GM12873 (cell line): ENCODE data around the gene PDE4B.
A peak's percentile ranks its signal among the peaks of the same experiment; 100 is the strongest.

ENCODE experiments used
- CTCF ChIP-seq: IDR thresholded peaks from 2 replicates; pipeline ENCODE4 v1.5.1; 2012; ENCODE audit warnings: low read depth, mild to moderate bottlenecking, moderate library complexity, low read length, control low read depth; ENCODE audit not compliant: insufficient read depth; ENCODE audit errors: missing control alignments

Gene PDE4B

GRCh38 chr1:66356605-66357004 lies 563.9 kb downstream of the PDE4B start:
- no peak for TF ChIP-seq CTCF

- TF ChIP-seq CTCF, result no peak
Measured at GRCh38 chr1:66357021-66357420, 564.3 kb downstream of the PDE4B start.

GRCh38 chr1:66357478-66358197 lies 564.9 kb downstream of the PDE4B start:
- TF ChIP-seq CTCF, result no peak

GRCh38 chr1:66359269-66359668 lies 566.6 kb downstream of the PDE4B start:
- no peak for TF ChIP-seq CTCF

GRCh38 chr1:66359815-66360214 lies 567.1 kb downstream of the PDE4B start:
- no peak for TF ChIP-seq CTCF

- TF ChIP-seq CTCF, result peak; percentile 47
Measured at GRCh38 chr1:66360285-66360724, 567.6 kb downstream of the PDE4B start.

- TF ChIP-seq CTCF, result no peak
Measured at GRCh38 chr1:66364578-66365391, 572.1 kb downstream of the PDE4B start.
